Uterus (tissue), 2 donors: ENCODE results near the gene ACADL.

ENCODE experiments used
- CTCF ChIP-seq, 4 experiments: fragments of 200-600 bp in 2 of 4; fragments of 450-650 bp in 2 of 4; sonication (generic) in 2 of 4; IDR thresholded peaks; one replicate each; pipeline ENCODE4 v1.5.1; 2016 to 2019; ENCODE audit warnings: antibody characterized with exemption in 4 of 4, mild to moderate bottlenecking in 2 of 4, moderate library complexity in 1 of 4
- POLR2A ChIP-seq, 2 donors: fragments of 450-650 bp; IDR thresholded peaks; one replicate each; pipeline ENCODE4 v1.6.1; 2016; ENCODE audit warnings: antibody characterized with exemption in 2 of 2, mild to moderate bottlenecking in 1 of 2, moderate library complexity in 1 of 2

GRCh38 chr2:210158236-210158635 lies 67.0 kb downstream of the ACADL start:
- TF ChIP-seq POLR2A (IDR thresholded peaks at IDR 0.05): no peak
- no peak for TF ChIP-seq CTCF (IDR thresholded peaks at IDR 0.05)
